HCT116 (cell line): ENCODE measurements around the gene MS4A15. TPM values are rescaled to one million over a fixed set of nuclear protein-coding genes. Genes with fewer than 3 reads are reported as not detected.

Experiments used
- ATAC-seq: fragments of 200-7000 bp; cut with Tn5 transposase; 2 replicates; pipeline ENCODE4 v1.9.1; 2020; ENCODE audit warnings: mild to moderate bottlenecking, moderate library complexity
- BruUV-seq: library from RNA; stranded (reverse); fragments of 400-500 nt; replicated peaks from 2 replicates; lab custom pipeline; 2021; lab: Mats Ljungman, UMichigan
- CTCF ChIA-PET: fragments of 300-600 bp; sonication (Branson Sonifier 250); formaldehyde crosslinking; loops from one replicate; lab custom pipeline; 2021; ENCODE audit warnings: antibody characterized with exemption; lab: Charles Lee
- POLR2A ChIA-PET: fragments of 300-600, 350-600 bp; sonication (Branson Sonifier 250); formaldehyde crosslinking; loops from one replicate; lab custom pipeline; 2021; ENCODE audit warnings: antibody characterized with exemption; lab: Charles Lee
- RAD21 ChIA-PET, 2 experiments: fragments of 300-600 bp; sonication (Branson Sonifier 250); formaldehyde crosslinking; loops; one replicate each; lab custom pipeline; 2023; ENCODE audit warnings: low total read pairs in 2 of 2; ENCODE audit not compliant: uncharacterized antibody in 2 of 2, unreplicated experiment in 2 of 2, low non-redundant PET in 1 of 2; lab: Charles Lee
- DNase-seq: peaks from one replicate; pipeline ENCODE4 v3.0.0-alpha.2; 2010; ENCODE audit warnings: low read depth, low spot score
- H2AFZ ChIP-seq: fragments of 200-600 bp; shearing (Covaris generic), sonication (generic); 2 replicates; pipeline ENCODE4 v1.6.1; 2017; ENCODE audit warnings: low read depth, mixed run types, mixed read lengths, antibody characterized with exemption, low read length; ENCODE audit not compliant: poor library complexity, severe bottlenecking
- H3K27ac ChIP-seq: 2 replicates; pipeline ENCODE4 v1.5.1; 2012; ENCODE audit warnings: low read depth, low read length
- H3K27me3 ChIP-seq: fragments of 200-600 bp; sonication (generic); 2 replicates; pipeline ENCODE4 v1.6.1; 2016; ENCODE audit warnings: mixed run types, low read length, mixed read lengths; ENCODE audit not compliant: insufficient read depth
- H3K36me3 ChIP-seq, 2 experiments: fragments of 200-500 bp in 1 of 2; fragments of 200-600 bp in 1 of 2; sonication (Bioruptor generic) in 1 of 2; sonication (generic) in 1 of 2; 2 replicates each; pipeline versions ENCODE4 v1.5.1 to v1.6.1; 2014 to 2016; ENCODE audit warnings: low read length in 2 of 2, inconsistent platforms in 1 of 2, mixed read lengths in 1 of 2, mixed run types in 1 of 2; ENCODE audit not compliant: insufficient read depth in 2 of 2, control insufficient read depth in 1 of 2
- H3K4me1 ChIP-seq, 2 experiments: fragments of 200-600 bp in 1 of 2; sonication (generic) in 1 of 2; 2 replicates each; pipeline versions ENCODE4 v1.5.1 to v1.6.1; 2012 to 2017; ENCODE audit warnings: low read length in 2 of 2, inconsistent platforms in 1 of 2, mild to moderate bottlenecking in 1 of 2, mixed read lengths in 1 of 2, mixed run types in 1 of 2, moderate library complexity in 1 of 2; ENCODE audit not compliant: insufficient read depth in 2 of 2, control insufficient read depth in 1 of 2
- H3K4me2 ChIP-seq: fragments of 200-600 bp; sonication (generic); 2 replicates; pipeline ENCODE4 v1.6.1; 2017; ENCODE audit warnings: mixed run types, low read length, mixed read lengths
- H3K4me3 ChIP-seq, 2 experiments: fragments of 200-600 bp in 1 of 2; sonication (generic) in 1 of 2; replicated peaks in 1 of 2; 2 replicates each; pipeline ENCODE4 v1.5.1; 2011 to 2016; ENCODE audit warnings: low read length in 2 of 2, control low read depth in 1 of 2, low read depth in 1 of 2, mild to moderate bottlenecking in 1 of 2, mixed read lengths in 1 of 2, mixed run types in 1 of 2
- H3K79me2 ChIP-seq: fragments of 200-600 bp; sonication (generic); 2 replicates; pipeline ENCODE4 v1.6.1; 2017; ENCODE audit warnings: mild to moderate bottlenecking, mixed run types, low read length, moderate library complexity, mixed read lengths; ENCODE audit not compliant: insufficient read depth
- H3K9ac ChIP-seq: fragments of 200-600 bp; sonication (generic); 2 replicates; pipeline ENCODE4 v1.6.1; 2016; ENCODE audit warnings: low read length, mixed read lengths
- H3K9me2 ChIP-seq: fragments of 200-600 bp; sonication (generic), shearing (Covaris generic); 2 replicates; pipeline ENCODE4 v1.6.1; 2017; ENCODE audit warnings: mixed run types, mild to moderate bottlenecking, moderate library complexity; ENCODE audit not compliant: insufficient read depth
- H3K9me3 ChIP-seq, 2 experiments: fragments of 200-500 bp in 1 of 2; fragments of 200-600 bp in 1 of 2; sonication (Bioruptor generic) in 1 of 2; sonication (generic) in 1 of 2; 2 replicates each; pipeline ENCODE4 v1.6.1; 2014 to 2017; ENCODE audit warnings: low read length in 2 of 2, mixed read lengths in 2 of 2, inconsistent platforms in 1 of 2, low read depth in 1 of 2, mild to moderate bottlenecking in 1 of 2, mixed run types in 1 of 2, moderate library complexity in 1 of 2; ENCODE audit not compliant: control insufficient read depth in 1 of 2, insufficient read depth in 1 of 2
- H4K20me1 ChIP-seq: fragments of 200-600 bp; sonication (generic), shearing (Covaris generic); 2 replicates; pipeline ENCODE4 v1.6.1; 2017; ENCODE audit warnings: mixed run types, mild to moderate bottlenecking, moderate library complexity; ENCODE audit not compliant: insufficient read depth
- EZH2 ChIP-seq: fragments of 200-600 bp; sonication (generic); IDR thresholded peaks from 2 replicates; pipeline ENCODE4 v1.6.1; 2017; ENCODE audit warnings: antibody characterized with exemption, mixed run types
- POLR2A ChIP-seq: IDR thresholded peaks from 2 replicates; pipeline ENCODE4 v1.7.0; 2011; ENCODE audit warnings: borderline replicate concordance; ENCODE audit not compliant: insufficient read depth, insufficient read length; ENCODE audit errors: extremely low read depth
- RAD21 ChIP-seq: IDR thresholded peaks from 2 replicates; pipeline ENCODE4 v1.6.1; 2012; ENCODE audit warnings: low read depth, mild to moderate bottlenecking
- SIN3A ChIP-seq: IDR thresholded peaks from 2 replicates; pipeline ENCODE4 v1.6.1; 2012; ENCODE audit warnings: low read depth
- SRF ChIP-seq: IDR thresholded peaks from 2 replicates; pipeline ENCODE4 v1.6.1; 2012; ENCODE audit warnings: low read depth
- YY1 ChIP-seq: IDR thresholded peaks from 2 replicates; pipeline ENCODE4 v1.6.1; 2011; ENCODE audit warnings: low read length, low read depth, moderate library complexity, mild to moderate bottlenecking; ENCODE audit not compliant: insufficient replicate concordance; ENCODE audit errors: extremely low read depth
- intact Hi-C: fragments of 100-400 bp; cut with micrococcal nuclease; formaldehyde crosslinking; loops from 2 replicates; pipeline ENCODE4 v1.10.0; 2022
- total RNA-seq: library from RNA; stranded (reverse); gene quantifications from one replicate; pipeline ENCODE4 v1.2.1, GENCODE V29; 2021; ENCODE audit not compliant: unreplicated experiment
- TF ChIP-seq, protein P1 (sequence below), 3 experiments: fragments of 200-600 bp in 1 of 3; sonication (generic) in 1 of 3; IDR thresholded peaks in 2 of 3; conservative IDR thresholded peaks in 1 of 3; 2 replicates each; pipeline ENCODE4 v1.5.1; 2012 to 2017; ENCODE audit warnings: low read depth in 2 of 3, low read length in 2 of 3, antibody characterized with exemption in 1 of 3, borderline replicate concordance in 1 of 3, control low read depth in 1 of 3, mild to moderate bottlenecking in 1 of 3, mixed read lengths in 1 of 3, mixed run types in 1 of 3, moderate library complexity in 1 of 3; ENCODE audit not compliant: insufficient read depth in 1 of 3

The MS4A15 gene
- total RNA-seq, 1 experiment from 2014 or later: 1.5 TPM

DNA sequence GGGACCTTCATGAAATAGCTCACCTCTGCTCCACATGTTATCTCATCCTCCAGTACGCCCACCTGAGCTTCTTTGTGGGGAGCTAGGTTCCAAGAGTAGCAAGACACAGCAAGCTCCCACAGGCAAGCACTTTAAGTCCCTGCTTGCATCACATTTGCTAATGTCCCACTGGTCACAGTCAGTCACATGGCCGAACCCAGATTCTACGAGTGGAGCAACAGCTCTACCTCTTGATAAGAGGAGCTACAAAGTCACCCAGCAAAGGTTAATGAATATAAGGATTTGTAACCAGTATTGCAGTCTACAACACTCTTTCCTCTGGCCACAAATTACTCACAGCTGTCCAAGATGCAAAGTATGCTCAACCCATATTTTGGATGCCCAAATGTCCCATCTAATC lies 15.2 kb upstream of the MS4A15 start:
- peaks cover 9% of the 10 kb centered on the region; the same call in 1 of the 2 replicates for H3K27me3 ChIP-seq
- H2AFZ ChIP-seq: no peak overlapping the region
- no peaks in the 10 kb centered on the region for H3K36me3 ChIP-seq
- H3K4me3 ChIP-seq: no peak overlapping the region
- POLR2A ChIA-PET: no interaction called here
- no peak overlapping the region for H3K4me2 ChIP-seq
- H3K27ac ChIP-seq: no peak overlapping the region
- no peaks in the 10 kb centered on the region for H3K9me3 ChIP-seq
- intact Hi-C loops: loop anchor here (5.0 kb wide), 1 partner anchor 34 kb away; no protein-coding TSS in a partner anchor
- TF ChIP-seq YY1 (no peak), SIN3A (no peak), POLR2A (no peak), EZH2 (no peak), SRF (no peak)
- H3K9me2 ChIP-seq: no peaks in the 10 kb centered on the region
- H3K79me2 ChIP-seq: no peaks in the 10 kb centered on the region
- DNase-seq (no peak), ATAC-seq (no peak)
- RAD21 ChIA-PET: no interaction called here
- H3K9ac ChIP-seq: no peak overlapping the region
- BruUV-seq: no TSS peak
- no peaks in the 10 kb centered on the region for H3K4me1 ChIP-seq
- H4K20me1 ChIP-seq: no peaks in the 10 kb centered on the region
- CTCF ChIA-PET: no interaction called here

DNA sequence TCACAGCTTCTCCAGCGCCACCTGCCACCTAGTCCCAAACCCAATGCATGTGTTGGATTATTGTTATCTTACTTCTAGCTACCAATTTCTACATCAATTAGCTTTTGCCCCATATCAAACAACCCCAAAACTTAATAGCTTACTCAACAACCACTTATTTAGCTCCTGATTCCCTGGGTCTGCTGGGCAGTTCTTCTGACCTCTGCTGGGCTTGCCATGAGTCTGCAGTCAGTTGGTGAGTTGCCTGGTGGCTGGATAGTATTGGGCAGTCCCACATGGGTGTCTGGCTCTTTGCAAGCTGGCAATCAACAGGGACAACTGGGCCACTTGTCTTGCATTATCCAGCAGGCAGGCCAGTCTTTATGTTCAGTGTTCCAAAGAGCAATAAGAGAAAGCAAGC lies 13.6 kb upstream of the MS4A15 start:
- RAD21 ChIA-PET: no interaction called here

More for the DNA sequence above, 13.6 kb upstream of the MS4A15 start:
- H3K79me2 ChIP-seq: no peaks in the 10 kb centered on the region
- no peaks in the 10 kb centered on the region for H3K4me1 ChIP-seq
- TF ChIP-seq, protein P1, sequence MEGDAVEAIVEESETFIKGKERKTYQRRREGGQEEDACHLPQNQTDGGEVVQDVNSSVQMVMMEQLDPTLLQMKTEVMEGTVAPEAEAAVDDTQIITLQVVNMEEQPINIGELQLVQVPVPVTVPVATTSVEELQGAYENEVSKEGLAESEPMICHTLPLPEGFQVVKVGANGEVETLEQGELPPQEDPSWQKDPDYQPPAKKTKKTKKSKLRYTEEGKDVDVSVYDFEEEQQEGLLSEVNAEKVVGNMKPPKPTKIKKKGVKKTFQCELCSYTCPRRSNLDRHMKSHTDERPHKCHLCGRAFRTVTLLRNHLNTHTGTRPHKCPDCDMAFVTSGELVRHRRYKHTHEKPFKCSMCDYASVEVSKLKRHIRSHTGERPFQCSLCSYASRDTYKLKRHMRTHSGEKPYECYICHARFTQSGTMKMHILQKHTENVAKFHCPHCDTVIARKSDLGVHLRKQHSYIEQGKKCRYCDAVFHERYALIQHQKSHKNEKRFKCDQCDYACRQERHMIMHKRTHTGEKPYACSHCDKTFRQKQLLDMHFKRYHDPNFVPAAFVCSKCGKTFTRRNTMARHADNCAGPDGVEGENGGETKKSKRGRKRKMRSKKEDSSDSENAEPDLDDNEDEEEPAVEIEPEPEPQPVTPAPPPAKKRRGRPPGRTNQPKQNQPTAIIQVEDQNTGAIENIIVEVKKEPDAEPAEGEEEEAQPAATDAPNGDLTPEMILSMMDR (IDR thresholded peaks at IDR 0.05 in 2 of 3, conservative IDR thresholded peaks at IDR 0.05 in 1 of 3; ENCODE audit: borderline replicate concordance in 1 of 3, insufficient read depth in 1 of 3, low read depth in 2 of 3, low read length in 2 of 3): peak in 1 of 3 experiments; percentile 24; a peak in 1 of 6 replicates
- TF ChIP-seq SIN3A (no peak), RAD21 (0 out of 2 replicates have a peak, but pooled peaks have one; percentile 7)
- DNase-seq (no peak), ATAC-seq (peak; percentile 63; the same call in 1 of the 2 replicates)
- CTCF ChIA-PET: interaction anchor here (1.1 kb wide), 1 partner anchor 85 kb away, joined by 8 read pairs; no protein-coding TSS in a partner anchor
- no TSS peak for BruUV-seq
- no peak overlapping the region for H2AFZ ChIP-seq
- no peaks in the 10 kb centered on the region for H4K20me1 ChIP-seq
- no peaks in the 10 kb centered on the region for H3K36me3 ChIP-seq
- POLR2A ChIA-PET: no interaction called here
- no peak overlapping the region for H3K4me2 ChIP-seq
- intact Hi-C loops: loop anchor here (5.0 kb wide), 1 partner anchor 36 kb away; no protein-coding TSS in a partner anchor
- no peaks in the 10 kb centered on the region for H3K9me3 ChIP-seq
- no peak overlapping the region for H3K9ac ChIP-seq
- no peak overlapping the region for H3K27ac ChIP-seq
- no peak overlapping the region for H3K4me3 ChIP-seq
- no peaks in the 10 kb centered on the region for H3K9me2 ChIP-seq
- peaks cover 4% of the 10 kb centered on the region; the same call in 1 of the 2 replicates for H3K27me3 ChIP-seq
